ENCODE measurements around the gene NISCH. TPM values are rescaled to one million over a fixed set of nuclear protein-coding genes. Genes with fewer than 3 reads are reported as not detected.
A peak's percentile ranks its signal among the peaks of the same experiment; 100 is the strongest.

The NISCH gene
- total and polyA plus RNA-seq, 2 experiments from 2014 or later, result 58.9 to 74.5 TPM

GRCh38 chr3:52429031-52429430 lies 26.4 kb upstream of the NISCH start:
- Histone ChIP-seq H3K27ac (peak overlapping the region; percentile 51), H3K79me2 (no peaks in the 10 kb centered on the region), H3K4me3 (no peak overlapping the region), H2AFZ (no peak overlapping the region), H3K9me3 (ENCODE audit: low read depth) (no peaks in the 10 kb centered on the region), H3K4me2 (no peak overlapping the region), H3K27me3 (no peaks in the 10 kb centered on the region), H3K9me2 (replicated peaks; ENCODE audit: insufficient read depth) (no peaks in the 10 kb centered on the region), H3K4me1 (ENCODE audit: insufficient read depth) (peaks cover 17% of the 10 kb centered on the region), H3K36me3 (replicated peaks; ENCODE audit: insufficient read depth, low read depth) (no peaks in the 10 kb centered on the region), H4K20me1 (ENCODE audit: insufficient read depth, poor library complexity, severe bottlenecking) (no peaks in the 10 kb centered on the region)
- 46% methylated on average over 3 of the region's 3 CpGs for WGBS (ENCODE audit: low lambda C conversion rate, missing lambda C conversion rate)
- TF ChIP-seq EZH2phosphoT487 (IDR thresholded peaks at IDR 0.05; ENCODE audit: low read depth, severe bottlenecking, unreplicated experiment) (no peak), EZH2 (IDR thresholded peaks at IDR 0.05; ENCODE audit: borderline replicate concordance) (no peak), CTCF (IDR thresholded peaks at IDR 0.05; ENCODE audit: poor library complexity) (no peak)
- no peak for DNase-seq (ENCODE audit: low spot score)

GRCh38 chr3:52429779-52430415 lies 25.5 kb upstream of the NISCH start:
- Histone ChIP-seq H3K4me3 (no peak overlapping the region), H3K36me3 (replicated peaks; ENCODE audit: insufficient read depth, low read depth) (no peaks in the 10 kb centered on the region), H3K4me2 (no peak overlapping the region), H2AFZ (no peak overlapping the region), H4K20me1 (ENCODE audit: insufficient read depth, poor library complexity, severe bottlenecking) (no peaks in the 10 kb centered on the region), H3K27ac (peak overlapping the region; percentile 68), H3K4me1 (ENCODE audit: insufficient read depth) (peaks cover 20% of the 10 kb centered on the region), H3K27me3 (no peaks in the 10 kb centered on the region), H3K9me2 (replicated peaks; ENCODE audit: insufficient read depth) (no peaks in the 10 kb centered on the region), H3K79me2 (no peaks in the 10 kb centered on the region), H3K9me3 (ENCODE audit: low read depth) (no peaks in the 10 kb centered on the region)
- DNase-seq (ENCODE audit: low spot score), result peak; percentile 70
- TF ChIP-seq EZH2phosphoT487 (IDR thresholded peaks at IDR 0.05; ENCODE audit: low read depth, severe bottlenecking, unreplicated experiment), result no peak
- no peak for TF ChIP-seq CTCF (IDR thresholded peaks at IDR 0.05; ENCODE audit: poor library complexity)
- no peak for TF ChIP-seq EZH2 (IDR thresholded peaks at IDR 0.05; ENCODE audit: borderline replicate concordance)
- 75% methylated on average over 7 of the region's 7 CpGs for WGBS (ENCODE audit: low lambda C conversion rate, missing lambda C conversion rate)

GRCh38 chr3:52430416-52430810 lies 25.0 kb upstream of the NISCH start:
- 93% methylated on average over 9 of the region's 9 CpGs for WGBS (ENCODE audit: low lambda C conversion rate, missing lambda C conversion rate)
- peak overlapping the region; percentile 68 for H3K27ac ChIP-seq
- TF ChIP-seq CTCF (IDR thresholded peaks at IDR 0.05; ENCODE audit: poor library complexity), result no peak
- TF ChIP-seq EZH2phosphoT487 (IDR thresholded peaks at IDR 0.05; ENCODE audit: low read depth, severe bottlenecking, unreplicated experiment), result no peak
- TF ChIP-seq EZH2 (IDR thresholded peaks at IDR 0.05; ENCODE audit: borderline replicate concordance), result no peak
- no peaks in the 10 kb centered on the region for H3K27me3 ChIP-seq
- H3K4me2 ChIP-seq, result no peak overlapping the region
- H3K79me2 ChIP-seq, result no peaks in the 10 kb centered on the region
- H2AFZ ChIP-seq, result no peak overlapping the region
- no peak overlapping the region for H3K4me3 ChIP-seq
- peaks cover 20% of the 10 kb centered on the region for H3K4me1 ChIP-seq (ENCODE audit: insufficient read depth)
- no peak for DNase-seq (ENCODE audit: low spot score)
- H3K9me2 ChIP-seq (replicated peaks; ENCODE audit: insufficient read depth), result no peaks in the 10 kb centered on the region
- no peaks in the 10 kb centered on the region for H4K20me1 ChIP-seq (ENCODE audit: insufficient read depth, poor library complexity, severe bottlenecking)
- H3K36me3 ChIP-seq (replicated peaks; ENCODE audit: insufficient read depth, low read depth), result no peaks in the 10 kb centered on the region
- no peaks in the 10 kb centered on the region for H3K9me3 ChIP-seq (ENCODE audit: low read depth)
